RWPE2 (cell line): Measurements from ENCODE around the gene GMDS.

ENCODE experiments used
- ATAC-seq: fragments of 200-7000 bp; cut with Tn5 transposase; 3 replicates; pipeline ENCODE4 v1.9.1; 2021; ENCODE audit warnings: low read depth
- DNase-seq: peaks from one replicate; pipeline ENCODE4 v3.0.0-alpha.2; 2020; ENCODE audit warnings: low spot score
- H3K27ac ChIP-seq: fragments of 450-650 bp; 2 replicates; pipeline ENCODE4 v1.5.1; 2017; ENCODE audit warnings: mild to moderate bottlenecking; ENCODE audit not compliant: poor library complexity, severe bottlenecking
- H3K27me3 ChIP-seq: fragments of 250-450 bp; sonication (Bioruptor Pico); 2 replicates; pipeline ENCODE4 v1.5.1; 2021; ENCODE audit warnings: mild to moderate bottlenecking, moderate library complexity; ENCODE audit not compliant: insufficient read depth, poor library complexity, severe bottlenecking
- H3K36me3 ChIP-seq: fragments of 250-450 bp; sonication (Bioruptor Pico); 2 replicates; pipeline ENCODE4 v1.5.1; 2020; ENCODE audit warnings: low read depth, mild to moderate bottlenecking, moderate library complexity
- H3K4me1 ChIP-seq: fragments of 250-450 bp; sonication (Bioruptor Pico); 2 replicates; pipeline ENCODE4 v1.5.1; 2021; ENCODE audit warnings: mild to moderate bottlenecking, moderate library complexity; ENCODE audit not compliant: insufficient read depth, poor library complexity, severe bottlenecking
- H3K4me3 ChIP-seq: fragments of 250-450 bp; sonication (Bioruptor Pico); 2 replicates; pipeline ENCODE4 v1.5.1; 2021; ENCODE audit warnings: mild to moderate bottlenecking, moderate library complexity; ENCODE audit not compliant: severe bottlenecking
- H3K9me3 ChIP-seq: fragments of 250-450 bp; sonication (Bioruptor Pico); 2 replicates; pipeline ENCODE4 v1.5.1; 2021; ENCODE audit warnings: mild to moderate bottlenecking, moderate library complexity; ENCODE audit not compliant: severe bottlenecking
- CTCF ChIP-seq: fragments of 450-650 bp; IDR thresholded peaks from one replicate; pipeline ENCODE4 v1.5.1; 2017; ENCODE audit warnings: mild to moderate bottlenecking, moderate library complexity; ENCODE audit not compliant: poor library complexity, severe bottlenecking

GMDS gene

GRCh38 chr6:2224847-2225382 lies 20.5 kb downstream of the GMDS start:
- DNase-seq = no peak
- H3K9me3 ChIP-seq = no peaks in the 10 kb centered on the region
- no peak for TF ChIP-seq CTCF
- H3K27me3 ChIP-seq = no peaks in the 10 kb centered on the region
- no peaks in the 10 kb centered on the region for H3K36me3 ChIP-seq
- no peak for ATAC-seq
- H3K27ac ChIP-seq = peak overlapping the region; percentile 72
- peaks cover 22% of the 10 kb centered on the region for H3K4me1 ChIP-seq
- H3K4me3 ChIP-seq = no peak overlapping the region

- H3K9me3 ChIP-seq = no peaks in the 10 kb centered on the region
- peaks cover 22% of the 10 kb centered on the region for H3K4me1 ChIP-seq
- no peaks in the 10 kb centered on the region for H3K36me3 ChIP-seq
- TF ChIP-seq CTCF = no peak
- no peaks in the 10 kb centered on the region for H3K27me3 ChIP-seq
- no peak overlapping the region for H3K27ac ChIP-seq
- DNase-seq = no peak
- H3K4me3 ChIP-seq = peak overlapping the region; percentile 38
- ATAC-seq = peak; percentile 36
Measured at GRCh38 chr6:2222275-2222842, 23.0 kb downstream of the GMDS start.

GRCh38 chr6:2221726-2222274 lies 23.6 kb downstream of the GMDS start:
- Histone ChIP-seq H3K4me1 (peaks cover 22% of the 10 kb centered on the region), H3K27ac (no peak overlapping the region), H3K9me3 (no peaks in the 10 kb centered on the region), H3K36me3 (no peaks in the 10 kb centered on the region), H3K4me3 (peak overlapping the region; percentile 38), H3K27me3 (no peaks in the 10 kb centered on the region)
- DNase-seq (no peak), ATAC-seq (no peak)
- no peak for TF ChIP-seq CTCF

- peaks cover 11% of the 10 kb centered on the region for H3K4me1 ChIP-seq
- H3K4me3 ChIP-seq = no peak overlapping the region
- TF ChIP-seq CTCF = no peak
- no peak for DNase-seq
- no peaks in the 10 kb centered on the region for H3K9me3 ChIP-seq
- no peaks in the 10 kb centered on the region for H3K36me3 ChIP-seq
- no peak for ATAC-seq
- H3K27me3 ChIP-seq = no peaks in the 10 kb centered on the region
- H3K27ac ChIP-seq = no peak overlapping the region
Measured at GRCh38 chr6:2220154-2220553, 25.3 kb downstream of the GMDS start.

GRCh38 chr6:2218866-2219265 lies 26.5 kb downstream of the GMDS start:
- ATAC-seq (no peak), DNase-seq (no peak)
- TF ChIP-seq CTCF = no peak
- Histone ChIP-seq H3K4me1 (peaks cover 8% of the 10 kb centered on the region), H3K27me3 (no peaks in the 10 kb centered on the region), H3K36me3 (no peaks in the 10 kb centered on the region), H3K27ac (no peak overlapping the region), H3K4me3 (no peak overlapping the region), H3K9me3 (no peaks in the 10 kb centered on the region)
